Measurements from ENCODE around the gene PHTF2. TPM values are rescaled to one million over a fixed set of nuclear protein-coding genes. Genes with fewer than 3 reads are reported as not detected.
"Not testable (repeated sequence)": the region's sequence is repeated elsewhere in the genome, so short reads cannot be mapped to it uniquely, and the experiment has no call there.

The PHTF2 gene
- total RNA-seq, 2 donors from 2014 or later = 39.4 to 45.9 TPM

DNA sequence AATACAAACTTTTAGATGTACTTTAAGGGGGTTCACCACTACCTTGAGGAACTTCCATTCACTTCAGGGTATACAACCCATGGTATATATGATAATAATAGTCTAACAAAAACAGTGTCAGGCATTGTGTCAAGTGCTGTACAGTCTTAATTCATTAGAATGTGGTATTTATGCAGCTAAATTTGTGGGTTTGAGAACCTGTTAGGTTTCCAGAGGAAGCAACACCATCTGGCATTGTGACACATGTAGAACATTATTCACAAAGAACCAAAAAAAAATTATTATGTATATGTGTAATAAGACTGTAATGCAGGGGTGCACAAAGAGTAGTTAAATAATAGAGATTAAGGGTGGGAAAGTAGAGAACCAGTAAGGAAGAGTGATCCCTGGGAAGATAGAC is 26.7 kb upstream of the PHTF2 start:
- no peaks in the 10 kb centered on the region for H3K27me3 ChIP-seq (replicated peaks; ENCODE audit: insufficient read depth)

DNA sequence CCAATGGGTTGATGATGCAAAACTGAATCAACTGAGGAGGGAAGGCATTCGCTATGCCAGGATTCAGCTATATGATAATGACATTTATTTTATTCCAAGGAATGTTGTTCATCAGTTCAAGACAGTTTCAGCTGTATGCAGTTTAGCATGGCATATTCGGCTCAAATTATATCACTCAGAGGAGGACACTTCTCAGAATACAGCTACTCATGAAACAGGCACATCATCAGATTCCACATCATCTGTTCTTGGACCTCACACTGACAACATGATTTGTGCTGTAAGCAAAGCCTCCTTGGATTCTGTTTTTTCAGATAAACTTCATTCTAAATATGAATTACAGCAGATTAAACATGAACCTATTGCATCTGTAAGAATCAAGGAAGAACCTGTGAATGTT is 20.0 kb upstream of the PHTF2 start:
- H3K27me3 ChIP-seq (replicated peaks; ENCODE audit: insufficient read depth) = no peaks in the 10 kb centered on the region
- no peaks in the 10 kb centered on the region for H3K4me1 ChIP-seq (ENCODE audit: control insufficient read depth in 1 of 2, low read depth in 2 of 2)
- DNase-seq (ENCODE audit: low spot score) = no peak
- H3K36me3 ChIP-seq = peaks cover 23% of the 10 kb centered on the region
- H3K27ac ChIP-seq = no peak overlapping the region
- H3K9me3 ChIP-seq = no peaks in the 10 kb centered on the region
- TF ChIP-seq, protein P1, sequence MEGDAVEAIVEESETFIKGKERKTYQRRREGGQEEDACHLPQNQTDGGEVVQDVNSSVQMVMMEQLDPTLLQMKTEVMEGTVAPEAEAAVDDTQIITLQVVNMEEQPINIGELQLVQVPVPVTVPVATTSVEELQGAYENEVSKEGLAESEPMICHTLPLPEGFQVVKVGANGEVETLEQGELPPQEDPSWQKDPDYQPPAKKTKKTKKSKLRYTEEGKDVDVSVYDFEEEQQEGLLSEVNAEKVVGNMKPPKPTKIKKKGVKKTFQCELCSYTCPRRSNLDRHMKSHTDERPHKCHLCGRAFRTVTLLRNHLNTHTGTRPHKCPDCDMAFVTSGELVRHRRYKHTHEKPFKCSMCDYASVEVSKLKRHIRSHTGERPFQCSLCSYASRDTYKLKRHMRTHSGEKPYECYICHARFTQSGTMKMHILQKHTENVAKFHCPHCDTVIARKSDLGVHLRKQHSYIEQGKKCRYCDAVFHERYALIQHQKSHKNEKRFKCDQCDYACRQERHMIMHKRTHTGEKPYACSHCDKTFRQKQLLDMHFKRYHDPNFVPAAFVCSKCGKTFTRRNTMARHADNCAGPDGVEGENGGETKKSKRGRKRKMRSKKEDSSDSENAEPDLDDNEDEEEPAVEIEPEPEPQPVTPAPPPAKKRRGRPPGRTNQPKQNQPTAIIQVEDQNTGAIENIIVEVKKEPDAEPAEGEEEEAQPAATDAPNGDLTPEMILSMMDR (IDR thresholded peaks at IDR 0.05) = no peak
- no peak overlapping the region for H3K4me3 ChIP-seq
- no peak for ATAC-seq (ENCODE audit: insufficient number of reproducible peaks, low FRiP score, low read depth)

More for the DNA sequence above, 26.7 kb upstream of the PHTF2 start:
- TF ChIP-seq, protein P1 (IDR thresholded peaks at IDR 0.05) = no peak
- Histone ChIP-seq H3K27ac (no peak overlapping the region), H3K36me3 (peaks cover 21% of the 10 kb centered on the region), H3K4me3 (no peak overlapping the region), H3K9me3 (no peaks in the 10 kb centered on the region), H3K4me1 (ENCODE audit: control insufficient read depth in 1 of 2, low read depth in 2 of 2) (no peaks in the 10 kb centered on the region)
- ATAC-seq (ENCODE audit: insufficient number of reproducible peaks, low FRiP score, low read depth) (no peak), DNase-seq (ENCODE audit: low spot score) (no peak)

DNA sequence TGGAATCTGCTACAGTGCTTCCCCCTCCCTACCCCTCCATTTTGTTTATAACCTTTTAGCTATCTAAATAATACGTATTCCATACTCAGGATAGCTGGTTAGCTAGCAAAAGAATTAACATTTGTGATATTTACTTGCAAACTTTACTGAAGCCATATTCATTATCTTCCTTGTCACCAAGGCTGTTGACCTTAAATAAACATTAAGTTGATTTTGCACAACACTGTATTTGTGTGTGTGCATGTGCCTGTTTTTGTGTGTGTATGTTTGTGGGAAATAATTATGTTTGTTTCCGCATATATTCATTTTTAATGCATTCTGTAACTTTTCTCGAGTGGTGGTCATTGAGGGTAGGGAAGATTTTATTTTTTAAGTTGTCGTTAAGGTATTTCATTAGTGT is 16.2 kb upstream of the PHTF2 start:
- no peak for DNase-seq (ENCODE audit: low spot score)
- H3K9me3 ChIP-seq = no peaks in the 10 kb centered on the region
- no peak overlapping the region for H3K4me3 ChIP-seq
- no peak for ATAC-seq (ENCODE audit: insufficient number of reproducible peaks, low FRiP score, low read depth)
- H3K36me3 ChIP-seq = peaks cover 12% of the 10 kb centered on the region
- H3K4me1 ChIP-seq (ENCODE audit: control insufficient read depth in 1 of 2, low read depth in 2 of 2) = no peaks in the 10 kb centered on the region
- TF ChIP-seq, protein P1 (IDR thresholded peaks at IDR 0.05) = no peak
- H3K27me3 ChIP-seq (replicated peaks; ENCODE audit: insufficient read depth) = no peaks in the 10 kb centered on the region
- H3K27ac ChIP-seq = no peak overlapping the region

DNA sequence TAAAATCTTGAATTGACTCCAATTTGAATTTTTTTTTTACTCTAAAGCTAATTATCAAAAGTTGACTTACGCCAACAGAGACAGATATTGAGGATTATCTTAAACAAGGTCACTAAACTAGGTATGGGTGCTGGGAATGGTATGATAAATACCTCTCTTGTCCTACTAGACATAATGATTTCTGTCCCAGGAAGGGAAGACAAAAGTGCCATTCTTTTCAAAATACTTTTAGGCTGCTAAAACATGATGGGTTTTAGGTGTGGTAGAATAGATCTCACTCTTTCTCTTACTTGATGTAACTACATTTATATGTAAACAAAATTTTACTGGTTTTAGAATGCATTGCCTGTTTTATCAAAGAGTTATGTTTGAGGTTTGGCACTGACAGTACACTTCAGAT is 15.5 kb upstream of the PHTF2 start:
- DNase-seq (ENCODE audit: low spot score) = no peak
- Histone ChIP-seq H3K4me1 (ENCODE audit: control insufficient read depth in 1 of 2, low read depth in 2 of 2) (no peaks in the 10 kb centered on the region), H3K36me3 (peaks cover 12% of the 10 kb centered on the region)

DNA sequence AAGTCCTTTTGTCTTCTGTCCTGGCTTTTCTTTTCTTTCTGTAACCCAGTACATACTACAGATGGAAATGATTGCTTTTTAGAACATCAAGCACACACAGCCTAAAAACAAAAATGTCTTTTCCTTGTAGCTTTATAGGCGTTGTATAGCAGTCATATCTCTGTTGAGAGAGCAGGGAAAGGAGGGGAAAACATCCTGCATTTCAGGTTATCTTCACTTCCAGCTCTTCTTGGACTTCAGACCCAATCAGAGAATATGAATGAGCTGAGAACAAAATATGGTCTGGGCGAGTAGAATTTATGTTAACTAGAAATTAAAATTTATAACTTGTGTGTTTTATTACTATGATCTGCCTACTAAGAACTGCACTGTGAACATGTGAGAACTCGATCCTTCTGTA is 15.0 kb upstream of the PHTF2 start:
- ATAC-seq (ENCODE audit: insufficient number of reproducible peaks, low FRiP score, low read depth) (no peak), DNase-seq (ENCODE audit: low spot score) (no peak)
- Histone ChIP-seq H3K27ac (no peak overlapping the region), H3K4me3 (no peak overlapping the region), H3K27me3 (replicated peaks; ENCODE audit: insufficient read depth) (no peaks in the 10 kb centered on the region), H3K9me3 (no peaks in the 10 kb centered on the region), H3K36me3 (peaks cover 8% of the 10 kb centered on the region), H3K4me1 (ENCODE audit: control insufficient read depth in 1 of 2, low read depth in 2 of 2) (no peaks in the 10 kb centered on the region)
- TF ChIP-seq, protein P1 (IDR thresholded peaks at IDR 0.05) = no peak

More for the DNA sequence above, 15.5 kb upstream of the PHTF2 start:
- TF ChIP-seq, protein P1 (IDR thresholded peaks at IDR 0.05) = no peak
- no peaks in the 10 kb centered on the region for H3K9me3 ChIP-seq
- no peak for ATAC-seq (ENCODE audit: insufficient number of reproducible peaks, low FRiP score, low read depth)
- H3K27me3 ChIP-seq (replicated peaks; ENCODE audit: insufficient read depth) = no peaks in the 10 kb centered on the region
- H3K27ac ChIP-seq = no peak overlapping the region
- no peak overlapping the region for H3K4me3 ChIP-seq

DNA sequence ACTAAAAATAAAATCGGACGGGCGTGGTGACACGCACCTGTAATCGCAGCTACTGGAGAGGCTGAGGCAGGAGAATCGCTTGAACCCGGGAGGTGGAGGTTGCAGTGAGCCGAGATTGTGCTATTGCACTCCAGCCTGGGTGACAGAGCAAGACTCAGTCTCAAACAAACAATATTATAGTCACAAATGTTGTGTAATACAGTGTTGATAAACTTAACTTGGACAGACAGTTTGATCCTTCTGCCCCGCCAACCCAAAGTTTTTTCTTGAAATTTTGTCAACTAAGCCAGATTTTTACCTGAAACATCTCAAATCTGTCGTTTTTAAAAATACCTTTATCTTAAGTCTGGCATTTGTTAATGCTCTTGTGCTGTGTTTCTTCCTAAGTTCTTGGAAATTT is 14.1 kb upstream of the PHTF2 start:
- not testable (repeated sequence) for ATAC-seq (ENCODE audit: insufficient number of reproducible peaks, low FRiP score, low read depth); DNase-seq (ENCODE audit: low spot score); H3K36me3 ChIP-seq; H3K27me3 ChIP-seq (replicated peaks; ENCODE audit: insufficient read depth); H3K9me3 ChIP-seq; H3K27ac ChIP-seq; H3K4me1 ChIP-seq (ENCODE audit: control insufficient read depth in 1 of 2, low read depth in 2 of 2); H3K4me3 ChIP-seq
